SK-N-SH (cell line): ENCODE results near the gene OSTF1. TPM values are rescaled to one million over a fixed set of nuclear protein-coding genes. Genes with fewer than 3 reads are reported as not detected.

Source experiments
- CTCF ChIA-PET: fragments of 300-600, 350-600 bp; formaldehyde crosslinking; extraction: SDS; loops from one replicate; lab custom pipeline; 2021; lab: Yijun Ruan, JAX
- POLR2A ChIA-PET: fragments of 350-600 bp; sonication (Branson Sonifier 250); formaldehyde crosslinking; extraction: SDS; loops from one replicate; lab custom pipeline; 2020; ENCODE audit warnings: antibody characterized with exemption, inconsistent platforms; lab: Yijun Ruan, JAX
- DNase-seq: peaks from one replicate; pipeline ENCODE4 v3.0.0; 2012
- H2AFZ ChIP-seq: fragments of 200-600 bp; sonication (generic); 2 replicates; pipeline ENCODE4 v1.8.1; 2016; ENCODE audit warnings: antibody characterized with exemption, mild to moderate bottlenecking, low read depth
- H3F3A ChIP-seq: fragments of 200-600 bp; sonication (generic); replicated peaks from 2 replicates; pipeline ENCODE3; 2016; ENCODE audit warnings: antibody characterized with exemption, mild to moderate bottlenecking; ENCODE audit not compliant: insufficient read depth
- H3K27ac ChIP-seq, 2 experiments: fragments of 200-500 bp in 1 of 2; fragments of 200-600 bp in 1 of 2; sonication (Bioruptor generic) in 1 of 2; sonication (generic), shearing (Covaris generic) in 1 of 2; 2 replicates each; pipeline versions ENCODE4 v1.5.1 to v1.6.1; 2014 to 2016; ENCODE audit warnings: low read depth in 2 of 2, inconsistent platforms in 1 of 2, low read length in 1 of 2, mild to moderate bottlenecking in 1 of 2, mixed read lengths in 1 of 2
- H3K27me3 ChIP-seq: fragments of 200-600 bp; sonication (generic), shearing (Covaris generic); 2 replicates; pipeline ENCODE4 v1.6.1; 2016; ENCODE audit warnings: mixed run types; ENCODE audit not compliant: insufficient read depth
- H3K36me3 ChIP-seq, 2 experiments: fragments of 200-500 bp in 1 of 2; fragments of 200-600 bp in 1 of 2; sonication (Bioruptor generic) in 1 of 2; sonication (generic) in 1 of 2; replicated peaks in 1 of 2; 2 replicates each; pipeline versions ENCODE3 to v1.5.1; 2014 to 2016; ENCODE audit warnings: low read length in 1 of 2, mild to moderate bottlenecking in 1 of 2; ENCODE audit not compliant: insufficient read depth in 2 of 2, control insufficient read depth in 1 of 2
- H3K4me1 ChIP-seq, 2 experiments: fragments of 200-500 bp in 1 of 2; fragments of 200-600 bp in 1 of 2; sonication (Bioruptor generic) in 1 of 2; sonication (generic), shearing (Covaris generic) in 1 of 2; 2 replicates each; pipeline versions ENCODE4 v1.5.1 to v1.6.1; 2014 to 2016; ENCODE audit warnings: low read depth in 1 of 2, low read length in 1 of 2, mixed run types in 1 of 2; ENCODE audit not compliant: insufficient read depth in 2 of 2, control insufficient read depth in 1 of 2
- H3K4me2 ChIP-seq: fragments of 200-600 bp; sonication (generic), shearing (Covaris generic); 2 replicates; pipeline ENCODE4 v1.6.1; 2017; ENCODE audit warnings: mixed run types
- H3K4me3 ChIP-seq, 2 experiments: fragments of 200-500 bp in 1 of 2; fragments of 200-600 bp in 1 of 2; sonication (Bioruptor generic) in 1 of 2; sonication (generic), shearing (Covaris generic) in 1 of 2; 2 replicates each; pipeline versions ENCODE4 v1.5.1 to v1.8.1; 2014 to 2016; ENCODE audit warnings: low read depth in 2 of 2, inconsistent platforms in 1 of 2, low read length in 1 of 2, mild to moderate bottlenecking in 1 of 2, mixed read lengths in 1 of 2, moderate library complexity in 1 of 2
- H3K79me2 ChIP-seq: fragments of 200-600 bp; sonication (generic); 2 replicates; pipeline ENCODE4 v1.8.1; 2017; ENCODE audit warnings: mild to moderate bottlenecking; ENCODE audit not compliant: insufficient read depth
- H3K9ac ChIP-seq: fragments of 200-600 bp; sonication (generic); 2 replicates; pipeline ENCODE4 v1.6.1; 2017; ENCODE audit warnings: mixed run types
- H3K9me2 ChIP-seq: fragments of 200-600 bp; sonication (generic); 2 replicates; pipeline ENCODE4 v1.6.1; 2017; ENCODE audit warnings: mixed run types
- H3K9me3 ChIP-seq: fragments of 200-600 bp; sonication (generic); 2 replicates; pipeline ENCODE4 v1.6.1; 2017; ENCODE audit warnings: mixed run types, mild to moderate bottlenecking, moderate library complexity
- H4K20me1 ChIP-seq: fragments of 200-600 bp; sonication (generic); 2 replicates; pipeline ENCODE4 v1.6.1; 2017; ENCODE audit warnings: mild to moderate bottlenecking, mixed run types; ENCODE audit not compliant: insufficient read depth
- CHD2 ChIP-seq: fragments of 150-350 bp; IDR thresholded peaks from 2 replicates; pipeline ENCODE4 v1.6.1; 2018; ENCODE audit warnings: low read length; ENCODE audit not compliant: partially characterized antibody
- ELF1 ChIP-seq: IDR thresholded peaks from 2 replicates; pipeline ENCODE4 v1.4.0; 2012
- EZH2phosphoT487 ChIP-seq: fragments of 200-600 bp; sonication (generic); IDR thresholded peaks from 2 replicates; pipeline ENCODE4 v1.6.1; 2017; ENCODE audit warnings: low read depth, mixed run types, mild to moderate bottlenecking, antibody characterized with exemption, moderate library complexity, borderline replicate concordance
- FOSL2 ChIP-seq: IDR thresholded peaks from 2 replicates; pipeline ENCODE4 v1.4.0; 2012; ENCODE audit warnings: low read depth, mild to moderate bottlenecking, moderate library complexity, borderline replicate concordance
- FOXJ3 ChIP-seq: sonication (generic); formaldehyde crosslinking; IDR thresholded peaks from 2 replicates; pipeline ENCODE4 v1.5.1; 2020; ENCODE audit warnings: mild to moderate bottlenecking, missing genetic modification reagents
- GABPA ChIP-seq: IDR thresholded peaks from 2 replicates; pipeline ENCODE4 v1.4.0; 2012; ENCODE audit warnings: low read depth, mild to moderate bottlenecking
- GATA2 ChIP-seq: sonication (generic); formaldehyde crosslinking; IDR thresholded peaks from 2 replicates; pipeline ENCODE4 v1.5.0; 2020; ENCODE audit warnings: mild to moderate bottlenecking, missing genetic modification reagents
- MXI1 ChIP-seq: IDR thresholded peaks from 2 replicates; pipeline ENCODE4 v1.6.1; 2012; ENCODE audit warnings: mild to moderate bottlenecking, low read depth, low read length, improper control_type of control experiment
- NFIC ChIP-seq: IDR thresholded peaks from 2 replicates; pipeline ENCODE4 v1.4.0; 2012; ENCODE audit warnings: borderline replicate concordance
- NRF1 ChIP-seq: IDR thresholded peaks from 2 replicates; pipeline ENCODE4 v1.6.1; 2012; ENCODE audit warnings: low read depth, mild to moderate bottlenecking, low read length
- RFX5 ChIP-seq: IDR thresholded peaks from 2 replicates; pipeline ENCODE4 v1.6.1; 2012; ENCODE audit warnings: mild to moderate bottlenecking, improper control_type of control experiment, low read length
- SIN3A ChIP-seq: IDR thresholded peaks from 2 replicates; pipeline ENCODE4 v1.6.1; 2012; ENCODE audit warnings: low read depth, mild to moderate bottlenecking, low read length, moderate library complexity, borderline replicate concordance
- YY1 ChIP-seq: IDR thresholded peaks from 2 replicates; pipeline ENCODE4 v1.4.0; 2012; ENCODE audit warnings: low read depth, mild to moderate bottlenecking
- WGBS: methylation state at CpG from one replicate; pipeline ENCODE4 v1.1.6; 2017; ENCODE audit warnings: low lambda C conversion rate; 5-methylcytosine and 5-hydroxymethylcytosine counted together
- polyA plus RNA-seq, 3 experiments: library from polyadenylated mRNA; depleted of rRNA; stranded (reverse); fragments of >200 nt; gene quantifications; 2 replicates each; pipeline ENCODE4 v1.2.3, GENCODE V29; 2012
- TF ChIP-seq, protein P1 (sequence below): IDR thresholded peaks from 2 replicates; pipeline ENCODE4 v1.4.0; 2012; ENCODE audit warnings: low read depth, borderline replicate concordance

OSTF1 gene
- polyA plus RNA-seq, 1 of the 3 experiments (the other 2 are of a cell fraction): 9.5 TPM

DNA sequence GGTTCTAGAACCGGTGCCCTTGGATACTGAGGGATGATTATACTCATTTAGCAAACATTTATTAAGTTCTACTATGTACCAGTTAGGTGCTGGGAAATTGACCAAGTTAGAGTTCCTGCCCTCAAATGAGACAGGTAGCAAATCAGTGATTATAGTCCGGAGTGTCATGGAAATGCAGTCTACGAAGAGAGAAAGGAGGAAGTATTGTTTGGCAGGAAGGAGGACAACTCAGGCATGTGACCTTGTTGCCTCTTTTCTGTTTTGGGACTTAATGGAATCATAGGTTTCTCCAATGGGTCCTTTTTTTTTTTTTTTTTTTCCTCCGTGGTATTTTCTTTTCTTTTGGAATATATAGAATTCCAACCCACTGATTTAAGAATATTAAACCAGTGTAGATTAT is 28.0 kb downstream of the OSTF1 start:
- no peaks in the 10 kb centered on the region for H4K20me1 ChIP-seq
- no peaks in the 10 kb centered on the region for H3K9me2 ChIP-seq
- H3K4me3 ChIP-seq: no peak overlapping the region
- H3K27me3 ChIP-seq: no peaks in the 10 kb centered on the region
- H2AFZ ChIP-seq: no peak overlapping the region
- POLR2A ChIA-PET: no interaction called here
- 20% methylated on average over 4 of the region's 4 CpGs for WGBS
- no peaks in the 10 kb centered on the region for H3K36me3 ChIP-seq
- peaks cover 21% of the 10 kb centered on the region; the same call in 1 of the 2 replicates for H3K79me2 ChIP-seq
- CTCF ChIA-PET: no interaction called here
- no peaks in the 10 kb centered on the region for H3K9me3 ChIP-seq
- no peaks in the 10 kb centered on the region for H3K4me1 ChIP-seq
- no peak for TF ChIP-seq NFIC
- no peak overlapping the region for H3K4me2 ChIP-seq
- H3K27ac ChIP-seq: no peak overlapping the region
- no peak for DNase-seq
- no peaks in the 10 kb centered on the region for H3F3A ChIP-seq
- no peak overlapping the region for H3K9ac ChIP-seq

GRCh38 chr9:75117564-75117963 is 29.2 kb downstream of the OSTF1 start:
- H3K79me2 ChIP-seq: peaks cover 16% of the 10 kb centered on the region; the same call in 1 of the 2 replicates
- no peaks in the 10 kb centered on the region for H3K36me3 ChIP-seq
- H3K27ac ChIP-seq: no peak overlapping the region
- CTCF ChIA-PET: no interaction called here
- H2AFZ ChIP-seq: no peak overlapping the region
- WGBS: 3% methylated on average over 1 of the region's 1 CpG
- no peak overlapping the region for H3K9ac ChIP-seq
- H4K20me1 ChIP-seq: no peaks in the 10 kb centered on the region
- no peaks in the 10 kb centered on the region for H3K27me3 ChIP-seq
- no peaks in the 10 kb centered on the region for H3K4me1 ChIP-seq
- POLR2A ChIA-PET: no interaction called here
- H3K9me2 ChIP-seq: no peaks in the 10 kb centered on the region
- no peak for TF ChIP-seq FOSL2
- no peak for TF ChIP-seq GABPA
- TF ChIP-seq ELF1: no peak
- TF ChIP-seq MXI1: no peak
- no peak for TF ChIP-seq GATA2 (CRISPR knock-in tag)
- no peak for TF ChIP-seq NFIC
- no peak for TF ChIP-seq SIN3A
- no peak for TF ChIP-seq CHD2
- no peak for TF ChIP-seq NRF1
- TF ChIP-seq, protein P1, sequence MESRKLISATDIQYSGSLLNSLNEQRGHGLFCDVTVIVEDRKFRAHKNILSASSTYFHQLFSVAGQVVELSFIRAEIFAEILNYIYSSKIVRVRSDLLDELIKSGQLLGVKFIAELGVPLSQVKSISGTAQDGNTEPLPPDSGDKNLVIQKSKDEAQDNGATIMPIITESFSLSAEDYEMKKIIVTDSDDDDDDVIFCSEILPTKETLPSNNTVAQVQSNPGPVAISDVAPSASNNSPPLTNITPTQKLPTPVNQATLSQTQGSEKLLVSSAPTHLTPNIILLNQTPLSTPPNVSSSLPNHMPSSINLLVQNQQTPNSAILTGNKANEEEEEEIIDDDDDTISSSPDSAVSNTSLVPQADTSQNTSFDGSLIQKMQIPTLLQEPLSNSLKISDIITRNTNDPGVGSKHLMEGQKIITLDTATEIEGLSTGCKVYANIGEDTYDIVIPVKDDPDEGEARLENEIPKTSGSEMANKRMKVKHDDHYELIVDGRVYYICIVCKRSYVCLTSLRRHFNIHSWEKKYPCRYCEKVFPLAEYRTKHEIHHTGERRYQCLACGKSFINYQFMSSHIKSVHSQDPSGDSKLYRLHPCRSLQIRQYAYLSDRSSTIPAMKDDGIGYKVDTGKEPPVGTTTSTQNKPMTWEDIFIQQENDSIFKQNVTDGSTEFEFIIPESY: no peak
- TF ChIP-seq RFX5: no peak
- TF ChIP-seq YY1: no peak
- TF ChIP-seq FOXJ3: no peak
- TF ChIP-seq EZH2phosphoT487: no peak
- no peak overlapping the region for H3K4me3 ChIP-seq
- H3F3A ChIP-seq: no peaks in the 10 kb centered on the region
- H3K4me2 ChIP-seq: no peak overlapping the region
- DNase-seq: no peak
- H3K9me3 ChIP-seq: no peaks in the 10 kb centered on the region
